AG04450 (cell line): ENCODE measurements around the gene LAMA2. TPM values are rescaled to one million over a fixed set of nuclear protein-coding genes. Genes with fewer than 3 reads are reported as not detected.

Source experiments
- CTCF ChIA-PET: fragments of 300-600, 350-600 bp; formaldehyde crosslinking; extraction: SDS; loops from one replicate; lab custom pipeline; 2022; ENCODE audit warnings: antibody characterized with exemption, inconsistent platforms; lab: Charles Lee
- POLR2A ChIA-PET: fragments of 350-600 bp; formaldehyde crosslinking; extraction: SDS; loops from one replicate; lab custom pipeline; 2021; ENCODE audit warnings: antibody characterized with exemption, inconsistent platforms; lab: Yijun Ruan, JAX
- DNase-seq: peaks from one replicate; pipeline ENCODE4 v3.0.0-alpha.2; 2011; ENCODE audit warnings: low read depth, low spot score
- H3K27ac ChIP-seq: one replicate; pipeline ENCODE4 v1.5.1; 2012; ENCODE audit warnings: low read depth, low read length, control low read depth
- H3K27me3 ChIP-seq: one replicate; pipeline ENCODE4 v1.6.0; 2012; ENCODE audit warnings: low read length; ENCODE audit not compliant: control insufficient read depth, insufficient read depth
- H3K4me3 ChIP-seq: 2 replicates; pipeline ENCODE4 v1.5.1; 2011; ENCODE audit warnings: mild to moderate bottlenecking, low read depth, low read length, control low read depth
- H3K9me3 ChIP-seq: 2 replicates; pipeline ENCODE4 v1.5.1; 2012; ENCODE audit warnings: low read length; ENCODE audit not compliant: control insufficient read depth, insufficient read depth
- polyA plus RNA-seq: library from polyadenylated mRNA; depleted of rRNA; stranded (reverse); fragments of >200 nt; gene quantifications from 2 replicates; pipeline ENCODE4 v1.2.3, GENCODE V29; 2011
- TF ChIP-seq, protein P1 (sequence below): IDR thresholded peaks from 2 replicates; pipeline ENCODE4 v1.5.1; 2011; ENCODE audit warnings: low read depth, low read length, control low read depth, inconsistent platforms

The LAMA2 gene
- polyA plus RNA-seq, 1 experiment = 33.0 TPM

DNA sequence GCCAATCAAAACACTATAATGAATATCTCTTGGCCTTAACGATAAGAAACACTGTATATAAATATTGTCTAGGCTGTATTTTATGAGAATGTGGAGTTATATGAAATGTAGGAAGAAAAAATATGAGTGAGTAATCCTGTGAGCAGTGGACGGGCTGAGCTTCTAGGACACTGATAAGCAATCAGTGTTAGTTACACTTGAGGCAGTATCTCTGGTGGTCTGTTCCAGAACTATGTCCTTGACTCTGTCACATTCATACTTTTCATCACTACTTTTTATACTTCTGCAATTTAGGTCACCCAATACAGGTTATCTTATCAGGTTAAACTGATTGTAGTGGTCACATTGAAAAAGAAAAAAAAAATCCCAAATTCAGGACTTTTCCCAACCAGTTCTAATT is 360.4 kb downstream of the LAMA2 start:
- Histone ChIP-seq H3K4me3 (no peak overlapping the region), H3K9me3 (no peaks in the 10 kb centered on the region), H3K27me3 (no peaks in the 10 kb centered on the region), H3K27ac (no peak overlapping the region)
- ChIA-PET POLR2A (no interaction called here), CTCF (interaction anchor here (0.6 to 1.3 kb wide), 2 partner anchors 9 to 12 kb away, joined by 3 read pairs; no protein-coding TSS in a partner anchor)
- TF ChIP-seq, protein P1, sequence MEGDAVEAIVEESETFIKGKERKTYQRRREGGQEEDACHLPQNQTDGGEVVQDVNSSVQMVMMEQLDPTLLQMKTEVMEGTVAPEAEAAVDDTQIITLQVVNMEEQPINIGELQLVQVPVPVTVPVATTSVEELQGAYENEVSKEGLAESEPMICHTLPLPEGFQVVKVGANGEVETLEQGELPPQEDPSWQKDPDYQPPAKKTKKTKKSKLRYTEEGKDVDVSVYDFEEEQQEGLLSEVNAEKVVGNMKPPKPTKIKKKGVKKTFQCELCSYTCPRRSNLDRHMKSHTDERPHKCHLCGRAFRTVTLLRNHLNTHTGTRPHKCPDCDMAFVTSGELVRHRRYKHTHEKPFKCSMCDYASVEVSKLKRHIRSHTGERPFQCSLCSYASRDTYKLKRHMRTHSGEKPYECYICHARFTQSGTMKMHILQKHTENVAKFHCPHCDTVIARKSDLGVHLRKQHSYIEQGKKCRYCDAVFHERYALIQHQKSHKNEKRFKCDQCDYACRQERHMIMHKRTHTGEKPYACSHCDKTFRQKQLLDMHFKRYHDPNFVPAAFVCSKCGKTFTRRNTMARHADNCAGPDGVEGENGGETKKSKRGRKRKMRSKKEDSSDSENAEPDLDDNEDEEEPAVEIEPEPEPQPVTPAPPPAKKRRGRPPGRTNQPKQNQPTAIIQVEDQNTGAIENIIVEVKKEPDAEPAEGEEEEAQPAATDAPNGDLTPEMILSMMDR = no peak
- no peak for DNase-seq

DNA sequence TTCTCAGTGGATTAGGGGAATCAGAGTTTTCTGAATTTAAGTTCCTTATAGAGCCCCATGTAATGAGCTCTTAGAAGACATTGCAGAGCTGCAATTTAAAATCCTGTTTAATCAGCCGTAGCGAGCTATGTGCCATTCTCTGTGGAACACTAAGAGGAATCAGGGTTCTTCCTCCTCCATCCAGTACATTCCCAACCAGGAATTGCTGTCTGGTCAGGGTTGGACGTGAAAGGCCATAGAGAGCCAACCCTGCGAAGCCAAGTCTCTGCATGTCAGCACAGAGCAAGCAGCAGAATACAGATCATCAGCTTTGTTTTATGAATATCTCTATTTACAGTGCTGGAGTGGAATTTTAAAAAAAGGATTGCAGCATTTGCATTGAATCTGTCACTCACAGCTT is 366.0 kb downstream of the LAMA2 start:
- ChIA-PET POLR2A (no interaction called here), CTCF (interaction anchor here (1.6 kb wide), 1 partner anchor 442 kb away, joined by 6 read pairs; no protein-coding TSS in a partner anchor)
- DNase-seq = no peak
- Histone ChIP-seq H3K9me3 (no peaks in the 10 kb centered on the region), H3K27me3 (no peaks in the 10 kb centered on the region), H3K4me3 (no peak overlapping the region), H3K27ac (no peak overlapping the region)
- TF ChIP-seq, protein P1 = no peak

DNA sequence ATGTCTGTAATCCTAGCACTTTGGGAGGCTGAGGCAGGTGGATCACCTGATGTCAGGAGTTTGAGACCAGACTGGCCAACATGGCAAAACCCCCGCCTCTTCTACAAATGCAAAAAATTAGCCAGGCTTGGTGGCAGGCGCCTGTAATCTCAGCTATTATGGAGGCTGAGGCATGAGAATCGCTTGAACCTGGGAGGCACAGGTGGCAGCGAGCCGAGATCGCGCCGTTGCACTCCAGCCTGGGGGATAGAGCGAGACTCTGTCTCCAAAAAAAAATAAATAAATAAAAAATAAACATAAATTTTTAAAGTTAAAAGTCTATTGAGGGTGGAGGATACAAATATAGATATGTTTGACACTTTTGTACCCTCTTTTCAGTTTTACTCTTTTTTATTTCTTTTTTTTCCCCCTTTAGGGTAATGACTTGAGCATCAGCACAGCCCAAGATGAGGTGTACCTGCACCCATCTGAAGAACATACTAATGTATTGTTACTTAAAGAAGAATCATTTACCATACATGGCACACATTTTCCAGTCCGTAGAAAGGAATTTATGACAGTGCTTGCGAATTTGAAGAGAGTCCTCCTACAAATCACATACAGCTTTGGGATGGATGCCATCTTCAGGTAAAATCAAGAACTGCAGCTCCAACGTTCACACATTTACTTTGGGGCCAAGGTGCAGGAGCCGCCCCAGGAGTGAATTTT is 368.9 kb downstream of the LAMA2 start:
- ChIA-PET CTCF (interaction anchor here (1.0 to 3.8 kb wide), 16 partner anchors 10 to 539 kb away, joined by 3 to 33 read pairs (median 4); no protein-coding TSS in a partner anchor), POLR2A (no interaction called here)
- H3K27me3 ChIP-seq = no peaks in the 10 kb centered on the region
- DNase-seq = peak; percentile 32
- H3K9me3 ChIP-seq = no peaks in the 10 kb centered on the region
- TF ChIP-seq, protein P1 = peak; percentile 86
- no peak overlapping the region for H3K4me3 ChIP-seq
- H3K27ac ChIP-seq = no peak overlapping the region

DNA sequence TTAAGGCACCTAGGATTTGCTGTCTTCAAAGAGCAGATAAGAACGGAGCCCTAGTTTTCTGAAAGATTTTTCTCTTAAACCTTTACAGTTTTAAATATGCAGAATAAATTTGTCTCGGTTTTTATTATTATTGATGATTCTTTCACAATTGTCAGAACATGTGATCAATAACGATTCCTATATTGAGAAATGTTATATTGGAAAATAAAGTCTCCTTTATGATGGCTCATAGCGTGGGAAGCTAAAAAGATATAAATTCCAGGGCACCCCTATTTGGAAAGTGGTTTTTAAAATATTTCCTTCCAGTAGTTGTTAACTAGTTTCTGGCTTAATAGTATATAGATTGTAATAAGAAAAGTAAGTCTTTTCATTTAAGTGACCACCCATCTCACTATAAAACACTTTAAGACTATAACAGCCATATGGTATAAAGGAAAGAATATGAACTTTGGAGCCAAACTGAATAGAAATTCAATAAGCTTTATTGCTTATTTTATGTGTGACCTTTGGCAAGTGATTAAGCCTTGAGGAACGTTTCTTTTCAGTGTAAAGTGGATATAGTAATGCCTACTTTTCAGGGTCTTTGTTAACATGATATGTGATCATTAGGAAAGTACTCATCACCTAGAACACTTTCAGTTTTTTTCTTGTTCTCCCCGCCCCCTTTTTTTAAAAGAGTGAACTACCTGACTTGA is 369.6 kb downstream of the LAMA2 start:
- POLR2A ChIA-PET = no interaction called here

More for the DNA sequence above, 369.6 kb downstream of the LAMA2 start:
- Histone ChIP-seq H3K27ac (no peak overlapping the region), H3K9me3 (no peaks in the 10 kb centered on the region), H3K4me3 (no peak overlapping the region), H3K27me3 (no peaks in the 10 kb centered on the region)
- TF ChIP-seq, protein P1 = no peak
- DNase-seq = peak; percentile 15
- CTCF ChIA-PET = interaction anchor here (0.6 to 3.8 kb wide), 20 partner anchors 9 to 729 kb away, joined by 3 to 33 read pairs (median 4); no protein-coding TSS in a partner anchor
